Glutamatergic neuron (in vitro differentiated cells): ENCODE measurements around the gene POR. TPM values are rescaled to one million over a fixed set of nuclear protein-coding genes. Genes with fewer than 3 reads are reported as not detected.

Experiments
- DNase-seq: peaks from one replicate; pipeline ENCODE4 v3.0.0; 2022
- H3K27ac Mint-ChIP-seq: one replicate; pipeline ENCODE4 v1.8.0; 2020; ENCODE audit warnings: mild to moderate bottlenecking, mixed read lengths, inconsistent platforms; ENCODE audit not compliant: unreplicated experiment
- H3K27me3 Mint-ChIP-seq: one replicate; pipeline ENCODE4 v1.8.0; 2020; ENCODE audit warnings: mild to moderate bottlenecking, moderate library complexity, mixed read lengths, inconsistent platforms; ENCODE audit not compliant: unreplicated experiment
- H3K36me3 Mint-ChIP-seq: one replicate; pipeline ENCODE4 v1.8.0; 2020; ENCODE audit warnings: mild to moderate bottlenecking, mixed read lengths, inconsistent platforms; ENCODE audit not compliant: unreplicated experiment
- H3K4me1 Mint-ChIP-seq: one replicate; pipeline ENCODE4 v1.8.0; 2020; ENCODE audit warnings: mild to moderate bottlenecking, low read depth, mixed read lengths, inconsistent platforms; ENCODE audit not compliant: unreplicated experiment
- H3K4me3 Mint-ChIP-seq: one replicate; pipeline ENCODE4 v1.8.0; 2020; ENCODE audit warnings: mild to moderate bottlenecking, mixed read lengths, inconsistent platforms; ENCODE audit not compliant: unreplicated experiment
- H3K9me3 Mint-ChIP-seq: one replicate; pipeline ENCODE4 v1.8.0; 2020; ENCODE audit warnings: mild to moderate bottlenecking, moderate library complexity, mixed read lengths, inconsistent platforms; ENCODE audit not compliant: unreplicated experiment
- CTCF ChIP-seq: fragments of 200-600 bp; sonication (generic); IDR thresholded peaks from one replicate; pipeline ENCODE4 v1.5.0; 2021; ENCODE audit not compliant: partially characterized antibody, unreplicated experiment
- total RNA-seq: library from RNA; stranded (reverse); fragmentation: NEBNext Ultra II Directional; extraction: Animal tissue kit (Norgen Biotek cat#: 25700); gene quantifications from one replicate; pipeline ENCODE4 v1.2.1, GENCODE V29; 2021; ENCODE audit not compliant: unreplicated experiment

POR gene
- total RNA-seq, 1 donor from 2014 or later, result 119 TPM

- no peak overlapping the region for H3K27ac Mint-ChIP-seq
- peaks cover 5% of the 10 kb centered on the region for H3K9me3 Mint-ChIP-seq
- peaks cover 12% of the 10 kb centered on the region for H3K27me3 Mint-ChIP-seq
- no peak overlapping the region for H3K4me3 Mint-ChIP-seq
- H3K36me3 Mint-ChIP-seq, result peaks cover 5% of the 10 kb centered on the region
- peaks cover 4% of the 10 kb centered on the region for H3K4me1 Mint-ChIP-seq
- no peak for TF ChIP-seq CTCF
- no peak for DNase-seq
Measured at GRCh38 chr7:75985518-75986146, 70.7 kb downstream of the POR start.

DNA sequence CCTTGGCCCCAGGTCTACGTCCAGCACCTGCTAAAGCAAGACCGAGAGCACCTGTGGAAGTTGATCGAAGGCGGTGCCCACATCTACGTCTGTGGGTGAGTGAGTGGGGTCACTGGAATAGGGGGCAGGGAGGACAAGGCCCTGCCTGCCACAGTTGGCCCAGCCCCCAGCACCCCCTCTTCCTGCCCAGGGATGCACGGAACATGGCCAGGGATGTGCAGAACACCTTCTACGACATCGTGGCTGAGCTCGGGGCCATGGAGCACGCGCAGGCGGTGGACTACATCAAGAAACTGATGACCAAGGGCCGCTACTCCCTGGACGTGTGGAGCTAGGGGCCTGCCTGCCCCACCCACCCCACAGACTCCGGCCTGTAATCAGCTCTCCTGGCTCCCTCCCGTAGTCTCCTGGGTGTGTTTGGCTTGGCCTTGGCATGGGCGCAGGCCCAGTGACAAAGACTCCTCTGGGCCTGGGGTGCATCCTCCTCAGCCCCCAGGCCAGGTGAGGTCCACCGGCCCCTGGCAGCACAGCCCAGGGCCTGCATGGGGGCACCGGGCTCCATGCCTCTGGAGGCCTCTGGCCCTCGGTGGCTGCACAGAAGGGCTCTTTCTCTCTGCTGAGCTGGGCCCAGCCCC lies 71.3 kb downstream of the POR start:
- Mint-ChIP-seq H3K36me3 (peaks cover 5% of the 10 kb centered on the region), H3K9me3 (peaks cover 5% of the 10 kb centered on the region), H3K4me3 (no peak overlapping the region), H3K4me1 (peaks cover 8% of the 10 kb centered on the region), H3K27ac (no peak overlapping the region), H3K27me3 (peaks cover 12% of the 10 kb centered on the region)
- no peak for TF ChIP-seq CTCF
- no peak for DNase-seq

DNA sequence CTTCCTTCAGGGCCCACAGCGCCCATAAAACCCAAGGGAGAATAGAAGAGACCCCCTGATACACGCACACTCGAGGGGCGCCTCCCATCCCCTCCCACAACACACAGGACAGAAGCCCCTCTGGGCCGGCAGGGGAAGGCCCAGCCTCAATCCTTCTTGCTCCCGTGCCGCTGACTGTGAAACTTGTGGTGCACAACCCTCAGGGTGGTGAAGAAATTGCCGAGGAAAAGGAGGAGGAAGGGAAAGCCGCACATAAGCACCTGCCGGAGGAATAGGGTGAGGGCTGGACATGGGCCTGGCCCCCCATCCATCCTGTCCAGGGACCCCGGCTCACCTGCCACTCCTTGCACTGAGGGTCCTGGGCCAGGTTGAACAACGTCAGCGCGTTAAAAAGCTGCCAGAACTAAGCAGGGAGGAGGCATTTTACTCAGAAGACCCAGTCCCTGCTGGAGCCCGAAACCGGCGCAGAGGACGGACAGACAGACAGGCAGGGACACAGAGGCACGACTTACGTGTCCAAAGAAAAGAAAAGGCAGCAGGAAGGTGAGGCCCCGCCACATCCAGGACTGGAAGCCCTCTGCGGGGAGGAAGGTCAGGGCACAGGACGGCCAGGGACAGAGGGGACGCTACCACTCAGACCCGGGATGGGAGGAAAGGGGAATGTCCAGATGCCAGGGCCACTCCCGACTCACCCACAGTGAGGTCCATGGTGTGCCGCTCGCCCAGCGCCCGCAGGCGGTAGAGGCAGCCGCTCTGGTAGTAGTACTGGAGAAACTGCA lies 72.3 kb downstream of the POR start:
- peaks cover 5% of the 10 kb centered on the region for H3K9me3 Mint-ChIP-seq
- no peak for DNase-seq
- no peak for TF ChIP-seq CTCF
- peak overlapping the region; percentile 30 for H3K4me3 Mint-ChIP-seq
- H3K4me1 Mint-ChIP-seq, result peaks cover 8% of the 10 kb centered on the region
- H3K27ac Mint-ChIP-seq, result no peak overlapping the region
- H3K36me3 Mint-ChIP-seq, result peaks cover 5% of the 10 kb centered on the region
- H3K27me3 Mint-ChIP-seq, result peaks cover 12% of the 10 kb centered on the region

- Mint-ChIP-seq H3K27ac (no peak overlapping the region), H3K4me1 (peaks cover 8% of the 10 kb centered on the region), H3K4me3 (no peak overlapping the region), H3K9me3 (peaks cover 5% of the 10 kb centered on the region), H3K36me3 (peaks cover 5% of the 10 kb centered on the region), H3K27me3 (peaks cover 12% of the 10 kb centered on the region)
- no peak for TF ChIP-seq CTCF
- no peak for DNase-seq
Measured at GRCh38 chr7:75987805-75988567, 73.0 kb downstream of the POR start.
